ENCODE measurements around the gene PSMB10.

Gene PSMB10

GRCh38 chr16:67968400-67969253 lies 32.0 kb upstream of the PSMB10 start, which contains the start of gene SLC12A4 (continued):
- TF ChIP-seq TSHZ1 (tag by site-specific recombination; IDR thresholded peaks at IDR 0.05; ENCODE audit: borderline replicate concordance) (no peak), ZNF223 (tag by site-specific recombination; IDR thresholded peaks at IDR 0.05) (no peak), ZNF433 (tag by site-specific recombination; IDR thresholded peaks at IDR 0.05; ENCODE audit: low read depth) (no peak), KLF9 (tag by site-specific recombination; IDR thresholded peaks at IDR 0.05; ENCODE audit: low read depth) (peak; percentile 87), OSR2 (tag by site-specific recombination; IDR thresholded peaks at IDR 0.05) (no peak), ZNF660 (tag by site-specific recombination; IDR thresholded peaks at IDR 0.05) (0 out of 2 replicates have a peak, but pooled peaks have one; percentile 21), ZNF211 (tag by site-specific recombination; IDR thresholded peaks at IDR 0.05; ENCODE audit: low read depth) (no peak), HOXD13 (CRISPR knock-in tag; IDR thresholded peaks at IDR 0.05; ENCODE audit: borderline replicate concordance) (no peak), ZNF132 (tag by site-specific recombination; IDR thresholded peaks at IDR 0.05; ENCODE audit: borderline replicate concordance) (no peak), ZNF354C (tag by site-specific recombination; IDR thresholded peaks at IDR 0.05; ENCODE audit: borderline replicate concordance, low read depth) (no peak), ZNF184 (tag by site-specific recombination; IDR thresholded peaks at IDR 0.05) (no peak), BCL11B (tag by site-specific recombination; IDR thresholded peaks at IDR 0.05; ENCODE audit: low read depth) (no peak), ZNF518A (tag by site-specific recombination; conservative IDR thresholded peaks at IDR 0.05; ENCODE audit: low read depth) (no peak), ZBTB6 (tag by site-specific recombination; IDR thresholded peaks at IDR 0.05) (peak; percentile 11; the same call in 1 of the 2 replicates), ZNF701 (tag by site-specific recombination; IDR thresholded peaks at IDR 0.05) (no peak), ZNF548 (tag by site-specific recombination; IDR thresholded peaks at IDR 0.05) (no peak), ZNF610 (tag by site-specific recombination; IDR thresholded peaks at IDR 0.05; ENCODE audit: borderline replicate concordance) (no peak), ZNF266 (tag by site-specific recombination; IDR thresholded peaks at IDR 0.05; ENCODE audit: low read depth) (no peak), ZNF488 (tag by site-specific recombination; IDR thresholded peaks at IDR 0.05) (no peak), ZNF48 (tag by site-specific recombination; IDR thresholded peaks at IDR 0.05) (no peak), PATZ1 (tag by site-specific recombination; IDR thresholded peaks at IDR 0.05) (peak; percentile 67), ZNF549 (tag by site-specific recombination; IDR thresholded peaks at IDR 0.05) (no peak), ZNF596 (tag by site-specific recombination; IDR thresholded peaks at IDR 0.05) (no peak), ZNF239 (tag by site-specific recombination; IDR thresholded peaks at IDR 0.05) (no peak), ZNF670 (tag by site-specific recombination; IDR thresholded peaks at IDR 0.05; ENCODE audit: low read depth) (no peak), ZNF629 (tag by site-specific recombination; IDR thresholded peaks at IDR 0.05) (peak; percentile 21; the same call in 1 of the 2 replicates), KLF1 (tag by site-specific recombination; IDR thresholded peaks at IDR 0.05) (peak; percentile 73)
